ENCODE measurements around the gene MAST4.

Gene MAST4

GRCh38 chr5:66606713-66607112 is 10.5 kb downstream of the MAST4 start:
- DNase-seq, result no peak

GRCh38 chr5:66608501-66608900 is 12.3 kb downstream of the MAST4 start:
- no peak for DNase-seq

- no peak for DNase-seq
These were observed 13.4 kb downstream of the MAST4 start for GRCh38 chr5:66609615-66610014.

- DNase-seq, result no peak
These were observed 16.0 kb downstream of the MAST4 start for GRCh38 chr5:66612226-66612625.

GRCh38 chr5:66615136-66615535 is 18.9 kb downstream of the MAST4 start:
- DNase-seq, result no peak

- peak; percentile 24 for DNase-seq
These were observed 19.7 kb downstream of the MAST4 start for GRCh38 chr5:66615894-66616293.

- DNase-seq, result peak; percentile 65
These were observed 20.5 kb downstream of the MAST4 start for GRCh38 chr5:66616520-66617225.

- DNase-seq, result peak; percentile 79
These were observed 21.2 kb downstream of the MAST4 start for GRCh38 chr5:66617226-66617861.

GRCh38 chr5:66617991-66618768 is 22.0 kb downstream of the MAST4 start:
- DNase-seq, result no peak

GRCh38 chr5:66620711-66621110 is 24.5 kb downstream of the MAST4 start:
- DNase-seq, result peak; percentile 89

- DNase-seq, result no peak
These were observed 25.0 kb downstream of the MAST4 start for GRCh38 chr5:66621146-66621545.

- DNase-seq, result no peak
These were observed 25.5 kb downstream of the MAST4 start for GRCh38 chr5:66621736-66622135.

- peak; percentile 69 for DNase-seq
These were observed 32.4 kb downstream of the MAST4 start for GRCh38 chr5:66628561-66628960.

- peak; percentile 43 for DNase-seq
These were observed 33.3 kb downstream of the MAST4 start for GRCh38 chr5:66629446-66629845.

- DNase-seq, result no peak
These were observed 37.6 kb downstream of the MAST4 start for GRCh38 chr5:66633754-66634153.

GRCh38 chr5:66634601-66635000 is 38.4 kb downstream of the MAST4 start:
- no peak for DNase-seq

GRCh38 chr5:66637994-66638393 is 41.8 kb downstream of the MAST4 start:
- no peak for DNase-seq

- DNase-seq, result peak; percentile 79
These were observed 42.8 kb downstream of the MAST4 start for GRCh38 chr5:66639037-66639436.

- DNase-seq, result peak; percentile 57
These were observed 46.3 kb downstream of the MAST4 start for GRCh38 chr5:66642538-66642937.

- DNase-seq, result peak; percentile 70
These were observed 47.2 kb downstream of the MAST4 start for GRCh38 chr5:66643387-66643786.

- DNase-seq, result peak; percentile 45
These were observed 47.9 kb downstream of the MAST4 start for GRCh38 chr5:66644111-66644510.

- DNase-seq, result peak; percentile 85
These were observed 48.8 kb downstream of the MAST4 start for GRCh38 chr5:66645039-66645438.

GRCh38 chr5:66646570-66646969 is 50.4 kb downstream of the MAST4 start:
- peak; percentile 53 for DNase-seq
